Measurements from ENCODE around the gene PPP1R8.
"Not testable (repeated sequence)": the region's sequence is repeated elsewhere in the genome, so short reads cannot be mapped to it uniquely, and the experiment has no call there.

PPP1R8 gene

DNA sequence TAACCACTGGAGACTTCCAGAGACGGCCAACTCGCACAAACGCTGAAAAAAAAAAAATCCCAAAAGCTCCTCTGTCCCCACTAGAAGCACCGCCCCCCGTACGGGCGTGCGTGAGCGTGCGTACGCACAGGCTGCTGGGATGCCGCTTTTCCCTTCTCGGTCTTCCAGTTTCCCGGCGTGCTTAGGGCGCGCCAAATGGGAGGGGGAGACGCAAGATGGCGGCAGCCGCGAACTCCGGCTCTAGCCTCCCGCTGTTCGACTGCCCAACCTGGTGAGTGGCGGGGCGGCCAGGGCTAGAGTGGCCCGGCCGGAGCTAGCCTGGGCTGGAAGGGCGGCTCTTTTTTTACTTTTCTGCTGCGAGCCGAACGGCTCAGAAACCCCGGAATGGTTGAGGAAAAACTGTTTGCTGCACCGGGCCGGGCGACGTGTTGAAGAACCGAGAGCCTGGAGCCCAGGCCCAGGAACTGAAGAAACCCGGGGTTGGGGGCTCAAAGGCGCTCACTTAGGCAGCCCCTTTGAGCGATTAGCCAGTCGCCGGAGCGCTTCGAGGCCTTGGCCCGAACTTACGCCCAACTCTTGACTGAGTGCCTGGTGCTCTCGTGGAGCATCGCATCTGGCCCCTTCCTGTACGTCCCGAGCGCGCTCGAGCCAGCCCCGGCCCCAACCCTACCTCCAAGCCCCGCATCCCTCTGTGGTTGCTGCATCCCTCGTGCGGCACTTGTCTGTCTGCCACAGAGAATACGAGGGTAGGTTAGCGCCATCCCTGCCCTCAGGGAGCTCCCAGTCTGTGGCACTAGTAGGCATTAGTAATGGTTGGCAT, at the start of gene PPP1R8:
TSS of gene PPP1R8 (plus strand) at position 162 of the 820 bp plus-strand sequence. CDS start at position 216, 54 bp downstream.
- peaks cover 2% of the 10 kb centered on the region; the same call in 1 of the 2 replicates for H3K4me1 ChIP-seq (ENCODE audit: control insufficient read depth, insufficient read depth, low read length)
- H3K9me3 ChIP-seq (ENCODE audit: control insufficient read depth, insufficient read depth, low read length): no peaks in the 10 kb centered on the region
- no CpG with 5 or more reads among the region's 60 CpGs for WGBS (ENCODE audit: insufficient coverage, insufficient read length)
- no peak within 1 kb of the TSS for H3K27ac ChIP-seq (ENCODE audit: low read length)
- H3K4me3 ChIP-seq (ENCODE audit: low read length): peak within 1 kb of the TSS; percentile 77
- no peaks in the 10 kb centered on the region for H3K27me3 ChIP-seq (ENCODE audit: control insufficient read depth, insufficient read depth, low read length)
- peak; percentile 88 for DNase-seq (ENCODE audit: low read depth, low spot score)
- peaks cover 4% of the 10 kb centered on the region; the same call in 1 of the 2 replicates for H3K36me3 ChIP-seq (ENCODE audit: control insufficient read depth, insufficient read depth, low read length)

DNA sequence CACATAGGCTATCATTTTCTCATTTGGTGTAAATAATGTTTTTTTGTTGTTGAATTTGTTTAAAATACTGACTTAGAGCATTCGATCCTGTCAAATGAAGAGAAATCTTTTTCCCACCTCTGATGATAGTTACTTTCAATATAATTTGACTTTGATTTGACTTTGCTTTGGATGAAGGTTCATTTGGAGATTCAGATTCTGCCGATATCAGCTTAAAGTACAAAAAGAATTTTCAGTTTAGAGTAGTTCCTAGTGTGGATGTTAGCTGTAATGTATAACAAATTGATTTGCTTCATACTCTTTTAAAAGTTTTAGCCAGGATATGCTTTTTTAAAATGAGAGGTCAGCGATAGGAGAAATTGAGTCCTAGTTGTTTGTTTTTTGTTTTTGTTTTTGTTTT, 47.6 kb upstream of the PPP1R8 start:
- WGBS (ENCODE audit: insufficient coverage, insufficient read length): 100% methylated on average over 1 of the region's 3 CpGs
- H3K4me1 ChIP-seq (ENCODE audit: control insufficient read depth, insufficient read depth, low read length): no peaks in the 10 kb centered on the region
- H3K27ac ChIP-seq (ENCODE audit: low read length): no peak overlapping the region
- H3K9me3 ChIP-seq (ENCODE audit: control insufficient read depth, insufficient read depth, low read length): no peaks in the 10 kb centered on the region
- no peaks in the 10 kb centered on the region for H3K27me3 ChIP-seq (ENCODE audit: control insufficient read depth, insufficient read depth, low read length)
- H3K36me3 ChIP-seq (ENCODE audit: control insufficient read depth, insufficient read depth, low read length): no peaks in the 10 kb centered on the region
- no peak for DNase-seq (ENCODE audit: low read depth, low spot score)
- no peak overlapping the region for H3K4me3 ChIP-seq (ENCODE audit: low read length)

DNA sequence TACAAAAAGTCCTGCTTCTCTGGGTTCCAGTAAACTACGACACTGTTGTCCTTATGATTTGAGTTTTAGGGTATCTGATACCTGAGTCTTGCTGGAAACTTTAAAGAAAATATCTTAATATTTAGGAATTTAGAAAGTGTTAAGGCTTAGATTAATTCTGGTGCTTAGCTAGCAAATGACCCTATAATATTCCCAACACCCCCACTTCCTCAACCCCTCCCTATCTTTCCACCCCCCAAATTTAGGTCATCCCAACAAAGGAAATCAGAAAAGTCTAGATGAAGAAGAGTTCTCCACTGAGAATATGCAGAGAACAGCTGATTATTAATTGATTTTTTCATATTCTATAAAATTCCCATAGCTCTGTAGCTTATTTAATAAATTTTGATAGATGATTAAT, 45.9 kb upstream of the PPP1R8 start:
- DNase-seq (ENCODE audit: low read depth, low spot score): no peak
- Histone ChIP-seq H3K27ac (ENCODE audit: low read length) (no peak overlapping the region), H3K36me3 (ENCODE audit: control insufficient read depth, insufficient read depth, low read length) (no peaks in the 10 kb centered on the region), H3K27me3 (ENCODE audit: control insufficient read depth, insufficient read depth, low read length) (no peaks in the 10 kb centered on the region), H3K4me3 (ENCODE audit: low read length) (no peak overlapping the region), H3K4me1 (ENCODE audit: control insufficient read depth, insufficient read depth, low read length) (no peaks in the 10 kb centered on the region), H3K9me3 (ENCODE audit: control insufficient read depth, insufficient read depth, low read length) (no peaks in the 10 kb centered on the region)
- no CpG with 5 or more reads among the region's 1 CpG for WGBS (ENCODE audit: insufficient coverage, insufficient read length)

DNA sequence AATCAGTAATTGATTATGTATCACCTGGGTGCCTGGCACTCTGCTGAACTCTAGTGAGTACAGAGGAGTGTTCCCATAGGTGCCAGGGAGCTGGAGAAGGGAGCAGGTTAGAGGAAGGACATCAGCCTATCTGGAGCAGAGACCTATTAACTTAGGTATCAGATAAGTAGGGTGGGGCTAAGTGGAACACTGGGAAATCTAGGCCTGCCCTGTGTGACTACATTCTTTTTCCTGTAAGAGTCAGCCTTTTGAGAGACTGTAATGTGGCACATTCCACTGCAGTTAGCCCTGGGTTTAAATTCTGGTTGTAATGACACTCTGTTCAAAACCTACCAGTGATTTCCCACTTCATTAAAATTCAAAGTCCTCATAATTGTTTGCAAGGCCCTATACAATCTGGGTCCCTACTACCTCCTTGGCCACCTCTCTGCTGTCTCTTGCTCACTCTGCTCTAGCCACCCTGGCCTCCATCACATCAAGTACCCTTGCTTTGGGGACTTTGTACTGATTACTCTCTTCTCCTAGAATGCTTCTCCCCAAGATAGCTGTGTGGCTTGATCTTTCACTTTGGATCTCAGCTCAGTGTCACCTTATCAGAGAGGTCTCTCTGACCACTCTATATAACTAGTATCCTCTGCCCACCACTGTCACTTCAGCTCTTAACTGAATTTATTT, 44.7 kb upstream of the PPP1R8 start:
- DNase-seq (ENCODE audit: low read depth, low spot score): no peak
- H3K36me3 ChIP-seq (ENCODE audit: control insufficient read depth, insufficient read depth, low read length): no peaks in the 10 kb centered on the region

DNA sequence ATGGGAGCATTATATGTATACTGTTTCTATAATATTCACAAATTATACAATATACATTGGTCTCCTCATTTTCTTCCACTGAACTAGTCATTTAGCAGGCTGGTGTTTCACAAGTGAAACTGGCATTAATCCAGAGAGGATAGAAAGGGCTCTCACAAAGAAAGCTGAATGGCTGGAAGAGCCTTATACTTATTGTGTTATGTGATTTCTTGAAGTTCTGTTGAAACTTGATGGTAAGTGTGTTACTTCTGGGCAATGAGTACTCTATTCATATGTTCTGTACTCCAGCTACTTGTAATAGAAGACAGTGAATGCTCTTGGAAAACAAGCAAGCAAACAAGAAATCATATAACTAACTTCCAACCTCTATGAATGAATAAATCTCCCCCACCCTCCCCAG, 42.7 kb upstream of the PPP1R8 start:
- Histone ChIP-seq H3K4me1 (ENCODE audit: control insufficient read depth, insufficient read depth, low read length) (no peaks in the 10 kb centered on the region), H3K4me3 (ENCODE audit: low read length) (no peak overlapping the region), H3K36me3 (ENCODE audit: control insufficient read depth, insufficient read depth, low read length) (no peaks in the 10 kb centered on the region), H3K27ac (ENCODE audit: low read length) (no peak overlapping the region), H3K9me3 (ENCODE audit: control insufficient read depth, insufficient read depth, low read length) (no peaks in the 10 kb centered on the region), H3K27me3 (ENCODE audit: control insufficient read depth, insufficient read depth, low read length) (no peaks in the 10 kb centered on the region)
- no peak for DNase-seq (ENCODE audit: low read depth, low spot score)

More for the DNA sequence above, 44.7 kb upstream of the PPP1R8 start:
- no peaks in the 10 kb centered on the region for H3K27me3 ChIP-seq (ENCODE audit: control insufficient read depth, insufficient read depth, low read length)
- H3K27ac ChIP-seq (ENCODE audit: low read length): no peak overlapping the region
- no peaks in the 10 kb centered on the region for H3K4me1 ChIP-seq (ENCODE audit: control insufficient read depth, insufficient read depth, low read length)
- H3K9me3 ChIP-seq (ENCODE audit: control insufficient read depth, insufficient read depth, low read length): no peaks in the 10 kb centered on the region
- no peak overlapping the region for H3K4me3 ChIP-seq (ENCODE audit: low read length)

DNA sequence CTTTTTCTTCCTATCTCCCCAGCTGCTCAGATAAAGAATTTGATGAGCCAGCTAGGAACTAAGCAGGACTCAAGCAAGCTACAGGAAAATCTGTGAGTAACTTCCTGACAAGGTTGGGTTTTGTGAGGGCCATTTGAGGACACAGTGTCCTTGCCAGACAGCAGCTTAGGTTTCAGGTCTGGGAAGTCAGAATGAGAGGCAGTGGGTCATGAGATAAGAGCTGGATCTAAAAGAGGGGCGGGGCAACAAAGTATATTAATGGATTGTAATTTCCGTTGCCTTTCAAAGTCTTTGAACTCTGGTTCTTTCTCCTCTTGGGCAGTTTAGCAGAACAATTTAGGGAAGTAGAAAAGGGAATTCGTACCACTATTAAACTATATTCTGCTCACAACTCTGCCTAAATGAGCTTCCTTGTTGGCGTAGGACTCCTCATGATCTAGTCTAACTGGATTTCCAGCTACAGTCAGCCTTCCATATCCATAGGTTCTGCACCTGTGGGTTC, 41.0 kb upstream of the PPP1R8 start:
- H3K4me1 ChIP-seq (ENCODE audit: control insufficient read depth, insufficient read depth, low read length): no peaks in the 10 kb centered on the region

DNA sequence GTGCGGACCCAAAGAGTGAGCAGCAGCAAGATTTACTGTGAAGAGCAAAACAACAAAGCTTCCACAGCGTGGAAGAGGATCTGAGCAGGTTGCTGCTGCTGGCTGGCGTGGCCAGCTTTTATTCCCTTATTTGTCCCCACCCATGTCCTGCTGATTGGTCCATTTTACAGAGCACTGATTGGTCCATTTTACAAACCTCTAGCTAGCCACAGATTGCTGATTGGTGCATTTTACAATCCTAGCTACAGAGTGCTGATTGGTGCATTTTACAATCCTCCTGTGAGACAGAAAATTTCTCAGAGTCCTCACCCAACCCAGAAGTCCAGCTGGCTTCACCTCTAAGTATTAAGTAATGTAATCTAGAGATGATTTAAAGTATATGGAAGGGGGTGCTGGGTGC, 40.3 kb upstream of the PPP1R8 start:
- H3K27me3 ChIP-seq (ENCODE audit: control insufficient read depth, insufficient read depth, low read length); DNase-seq (ENCODE audit: low read depth, low spot score); H3K4me3 ChIP-seq (ENCODE audit: low read length); H3K4me1 ChIP-seq (ENCODE audit: control insufficient read depth, insufficient read depth, low read length); H3K36me3 ChIP-seq (ENCODE audit: control insufficient read depth, insufficient read depth, low read length); H3K9me3 ChIP-seq (ENCODE audit: control insufficient read depth, insufficient read depth, low read length); H3K27ac ChIP-seq (ENCODE audit: low read length): not testable (repeated sequence)
- no CpG with 5 or more reads among the region's 3 CpGs for WGBS (ENCODE audit: insufficient coverage, insufficient read length)

More for the DNA sequence above, 41.0 kb upstream of the PPP1R8 start:
- Histone ChIP-seq H3K36me3 (ENCODE audit: control insufficient read depth, insufficient read depth, low read length) (no peaks in the 10 kb centered on the region), H3K9me3 (ENCODE audit: control insufficient read depth, insufficient read depth, low read length) (no peaks in the 10 kb centered on the region), H3K4me3 (ENCODE audit: low read length) (no peak overlapping the region), H3K27me3 (ENCODE audit: control insufficient read depth, insufficient read depth, low read length) (no peaks in the 10 kb centered on the region), H3K27ac (ENCODE audit: low read length) (no peak overlapping the region)
- DNase-seq (ENCODE audit: low read depth, low spot score): no peak
- WGBS (ENCODE audit: insufficient coverage, insufficient read length): no CpG with 5 or more reads among the region's 4 CpGs

DNA sequence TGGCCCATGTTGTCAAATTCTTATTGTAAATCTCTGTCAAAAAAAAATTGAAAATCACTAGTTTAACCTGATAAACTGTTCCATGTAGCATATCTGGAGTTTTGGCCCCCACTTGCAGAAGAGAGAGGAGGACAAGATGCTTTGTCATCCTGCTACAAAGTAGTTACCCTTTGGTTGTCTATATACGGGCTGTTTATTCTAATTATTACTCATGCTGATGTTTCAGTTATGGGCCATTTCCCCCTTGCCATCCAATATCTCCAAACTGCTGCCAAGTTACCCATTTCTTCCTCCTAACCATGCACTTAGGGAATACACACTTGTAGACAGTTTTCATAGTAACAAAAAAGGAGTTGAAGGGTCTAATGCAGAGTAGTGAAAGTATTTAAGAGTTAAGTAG, 35.0 kb upstream of the PPP1R8 start:
- Histone ChIP-seq H3K27ac (ENCODE audit: low read length) (no peak overlapping the region), H3K9me3 (ENCODE audit: control insufficient read depth, insufficient read depth, low read length) (no peaks in the 10 kb centered on the region), H3K4me1 (ENCODE audit: control insufficient read depth, insufficient read depth, low read length) (no peaks in the 10 kb centered on the region), H3K27me3 (ENCODE audit: control insufficient read depth, insufficient read depth, low read length) (no peaks in the 10 kb centered on the region), H3K36me3 (ENCODE audit: control insufficient read depth, insufficient read depth, low read length) (no peaks in the 10 kb centered on the region), H3K4me3 (ENCODE audit: low read length) (no peak overlapping the region)
- WGBS (ENCODE audit: insufficient coverage, insufficient read length): no CpG with 5 or more reads among the region's 1 CpG
- no peak for DNase-seq (ENCODE audit: low read depth, low spot score)

DNA sequence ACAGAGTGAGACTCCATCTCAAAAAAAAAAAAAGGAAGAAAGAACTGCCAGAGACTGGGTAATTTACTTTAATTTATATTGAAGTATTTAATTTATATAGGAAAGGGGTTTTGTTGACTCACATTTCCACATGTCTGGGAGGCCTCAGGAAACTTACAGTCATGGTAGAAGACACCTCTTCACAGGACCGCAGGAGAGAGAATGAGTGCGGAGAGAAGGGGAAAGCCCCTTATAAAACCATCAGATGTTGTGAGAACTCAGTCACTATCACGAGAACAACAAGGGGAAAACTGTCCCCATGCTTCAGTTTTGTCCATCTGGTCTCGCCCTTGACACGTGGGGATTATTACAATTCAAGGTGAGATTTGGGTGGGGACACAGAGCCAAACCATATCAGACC, 25.8 kb upstream of the PPP1R8 start:
- Histone ChIP-seq H3K27ac (ENCODE audit: low read length) (no peak overlapping the region), H3K4me1 (ENCODE audit: control insufficient read depth, insufficient read depth, low read length) (peaks cover 2% of the 10 kb centered on the region; the same call in 1 of the 2 replicates), H3K9me3 (ENCODE audit: control insufficient read depth, insufficient read depth, low read length) (no peaks in the 10 kb centered on the region), H3K27me3 (ENCODE audit: control insufficient read depth, insufficient read depth, low read length) (no peaks in the 10 kb centered on the region), H3K4me3 (ENCODE audit: low read length) (no peak overlapping the region), H3K36me3 (ENCODE audit: control insufficient read depth, insufficient read depth, low read length) (no peaks in the 10 kb centered on the region)
- WGBS (ENCODE audit: insufficient coverage, insufficient read length): no CpG with 5 or more reads among the region's 5 CpGs
- DNase-seq (ENCODE audit: low read depth, low spot score): no peak

DNA sequence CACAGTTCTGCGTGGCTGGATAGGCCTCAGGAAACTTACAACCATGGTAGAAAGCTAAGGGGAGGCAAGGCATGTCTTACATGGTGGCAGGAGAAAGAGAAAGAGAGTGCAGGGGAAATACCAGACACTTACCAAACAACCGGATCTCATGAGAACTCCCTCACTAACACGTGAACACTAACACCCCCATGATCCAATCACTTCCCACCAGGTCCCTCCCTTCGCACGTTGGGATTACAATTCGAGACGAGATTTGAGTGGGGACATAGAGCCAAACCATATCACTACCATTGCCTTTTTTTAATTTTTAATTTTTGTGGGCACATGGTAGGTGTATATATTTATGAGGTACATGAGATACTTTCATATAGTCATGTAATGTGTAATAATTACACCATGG, 23.8 kb upstream of the PPP1R8 start:
- H3K36me3 ChIP-seq (ENCODE audit: control insufficient read depth, insufficient read depth, low read length): no peaks in the 10 kb centered on the region
- H3K4me1 ChIP-seq (ENCODE audit: control insufficient read depth, insufficient read depth, low read length): peaks cover 2% of the 10 kb centered on the region; the same call in 1 of the 2 replicates
- H3K4me3 ChIP-seq (ENCODE audit: low read length): no peak overlapping the region
- no peak overlapping the region for H3K27ac ChIP-seq (ENCODE audit: low read length)
- H3K9me3 ChIP-seq (ENCODE audit: control insufficient read depth, insufficient read depth, low read length): no peaks in the 10 kb centered on the region
- H3K27me3 ChIP-seq (ENCODE audit: control insufficient read depth, insufficient read depth, low read length): no peaks in the 10 kb centered on the region
- no peak for DNase-seq (ENCODE audit: low read depth, low spot score)
- WGBS (ENCODE audit: insufficient coverage, insufficient read length): no CpG with 5 or more reads among the region's 7 CpGs

All from iPS DF 6.9 (cell line).